Keratinocyte (primary cell): ENCODE results near the gene SYNE4. TPM values are rescaled to one million over a fixed set of nuclear protein-coding genes. Genes with fewer than 3 reads are reported as not detected.

ENCODE experiments used
- DNase-seq: peaks from one replicate; pipeline ENCODE4 v3.0.0-alpha.2; 2011; ENCODE audit warnings: low read depth, missing footprints, low spot score
- FAIRE-seq: peaks from 2 replicates; lab custom pipeline; 2011; peaks lifted over from hg19 to GRCh38; lab: Jason Lieb, UNC
- H2AFZ ChIP-seq: 2 replicates; pipeline ENCODE4 v1.6.0; 2012; ENCODE audit warnings: low read length, control low read depth, inconsistent platforms; ENCODE audit not compliant: control insufficient read depth
- H3K27ac ChIP-seq: 2 replicates; pipeline ENCODE4 v1.5.1; 2011; ENCODE audit warnings: low read length; ENCODE audit not compliant: control insufficient read depth, insufficient read depth
- H3K27me3 ChIP-seq: 3 replicates; pipeline ENCODE4 v1.6.0; 2011; ENCODE audit warnings: low read length; ENCODE audit not compliant: control insufficient read depth, insufficient read depth; ENCODE audit errors: extremely low read depth
- H3K36me3 ChIP-seq, 2 experiments: 2 replicates in 1 of 2; 3 replicates in 1 of 2; pipeline ENCODE4 v1.5.1; 2011; ENCODE audit warnings: low read length in 2 of 2, mild to moderate bottlenecking in 1 of 2; ENCODE audit not compliant: control insufficient read depth in 2 of 2, insufficient read depth in 2 of 2; ENCODE audit errors: extremely low read depth in 1 of 2
- H3K4me1 ChIP-seq: 3 replicates; pipeline ENCODE4 v1.5.1; 2011; ENCODE audit warnings: low read length; ENCODE audit not compliant: control insufficient read depth, insufficient read depth; ENCODE audit errors: extremely low read depth
- H3K4me2 ChIP-seq: 3 replicates; pipeline ENCODE4 v1.6.0; 2011; ENCODE audit warnings: low read depth, low read length; ENCODE audit not compliant: control insufficient read depth, insufficient read depth; ENCODE audit errors: extremely low read depth
- H3K4me3 ChIP-seq, 3 experiments: fragments of 200-600 bp in 1 of 3; sonication (generic) in 1 of 3; 2 replicates in 2 of 3; 3 replicates in 1 of 3; pipeline ENCODE4 v1.5.1; 2011 to 2016; ENCODE audit warnings: low read length in 3 of 3, mild to moderate bottlenecking in 3 of 3, control low read depth in 2 of 3, inconsistent platforms in 1 of 3, low read depth in 1 of 3, mixed read lengths in 1 of 3, mixed run types in 1 of 3, moderate library complexity in 1 of 3; ENCODE audit not compliant: control insufficient read depth in 2 of 3, insufficient read depth in 2 of 3; ENCODE audit errors: extremely low read depth in 1 of 3
- H3K79me2 ChIP-seq: 2 replicates; pipeline ENCODE4 v1.6.0; 2012; ENCODE audit warnings: low read length; ENCODE audit not compliant: control insufficient read depth, insufficient read depth
- H3K9ac ChIP-seq: 3 replicates; pipeline ENCODE4 v1.6.0; 2011; ENCODE audit warnings: low read length; ENCODE audit not compliant: control insufficient read depth, insufficient read depth; ENCODE audit errors: extremely low read depth
- H3K9me1 ChIP-seq: 3 replicates; pipeline ENCODE4 v1.6.0; 2011; ENCODE audit warnings: low read length; ENCODE audit not compliant: control insufficient read depth, insufficient read depth; ENCODE audit errors: extremely low read depth
- H3K9me3 ChIP-seq: 2 replicates; pipeline ENCODE4 v1.5.1; 2012; ENCODE audit warnings: low read depth, low read length; ENCODE audit not compliant: control insufficient read depth
- H4K20me1 ChIP-seq: 3 replicates; pipeline ENCODE4 v1.6.0; 2011; ENCODE audit warnings: low read length; ENCODE audit not compliant: control insufficient read depth, insufficient read depth; ENCODE audit errors: extremely low read depth
- CTCF ChIP-seq, 3 experiments: IDR thresholded peaks in 1 of 3; conservative IDR thresholded peaks in 1 of 3; optimal IDR thresholded peaks in 1 of 3; 2 replicates in 2 of 3; 3 replicates in 1 of 3; pipeline versions ENCODE3 to v1.5.1; 2011; ENCODE audit warnings: low read length in 3 of 3, mild to moderate bottlenecking in 3 of 3, moderate library complexity in 2 of 3, control low read depth in 1 of 3, inconsistent platforms in 1 of 3; ENCODE audit not compliant: insufficient read depth in 2 of 3; ENCODE audit errors: extremely low read depth in 1 of 3
- EZH2 ChIP-seq: IDR thresholded peaks from one replicate; pipeline ENCODE4 v1.6.1; 2012; ENCODE audit warnings: inconsistent platforms, mild to moderate bottlenecking, low read length, moderate library complexity
- dilution Hi-C: fragments of 300-500 bp; cut with MboI; formaldehyde crosslinking; loops from one replicate; pipeline ENCODE4 v1.7.0; 2020; ENCODE audit warnings: low sequenced_read_pairs; ENCODE audit not compliant: extremely low pct_ligation_motif_present
- polyA plus RNA-seq, 5 experiments: library from polyadenylated mRNA; depleted of rRNA in 3 of 5; stranded (reverse) in 3 of 5; stranded (forward) in 1 of 5; unstranded in 1 of 5; fragments of >200 nt; gene quantifications; 1 replicate in 1 of 5; 2 replicates in 3 of 5; 3 replicates in 1 of 5; pipeline versions ENCODE4 v1.2.1 to v1.2.3, GENCODE V29; 2011 to 2012; ENCODE audit warnings: missing spikeins in 2 of 5, low read depth in 1 of 5, low replicate concordance in 1 of 5

Gene SYNE4
- polyA plus RNA-seq, 1 donor (not counting 4 experiments of a cell fraction or from before 2014, with no cell fraction given): 0.28 TPM

- FAIRE-seq (peak; percentile 9), DNase-seq (peak; percentile 32)
- Histone ChIP-seq H4K20me1 (no peaks in the 10 kb centered on the region), H3K4me2 (peak overlapping the region; percentile 32), H3K4me1 (peaks cover 24% of the 10 kb centered on the region), H3K9ac (no peak overlapping the region), H3K79me2 (peaks cover 20% of the 10 kb centered on the region), H3K9me3 (no peaks in the 10 kb centered on the region), H2AFZ (no peak overlapping the region), H3K27ac (peak overlapping the region; percentile 31), H3K36me3 (peaks cover 3 to 4% of the 10 kb centered on the region in 2 experiments), H3K9me1 (no peaks in the 10 kb centered on the region), H3K27me3 (no peaks in the 10 kb centered on the region), H3K4me3 (no peak overlapping the region)
- dilution Hi-C loops: no loop called here
- TF ChIP-seq EZH2 (no peak), CTCF (optimal IDR thresholded peaks at IDR 0.05 in 1 of 3, IDR thresholded peaks at IDR 0.05 in 1 of 3, conservative IDR thresholded peaks at IDR 0.05 in 1 of 3; ENCODE audit: extremely low read depth in 1 of 3, insufficient read depth in 2 of 3, low read length in 3 of 3) (no peak)
Measured at GRCh38 chr19:35992907-35993765, 15.5 kb downstream of the SYNE4 start.

- dilution Hi-C loops: no loop called here
- Histone ChIP-seq H3K9me1 (no peaks in the 10 kb centered on the region), H3K9me3 (no peaks in the 10 kb centered on the region), H4K20me1 (no peaks in the 10 kb centered on the region), H3K9ac (no peak overlapping the region), H3K79me2 (peaks cover 18% of the 10 kb centered on the region), H3K27me3 (no peaks in the 10 kb centered on the region), H3K4me3 (no peak overlapping the region), H2AFZ (no peak overlapping the region), H3K36me3 (peaks cover 0 to 1% of the 10 kb centered on the region in 2 experiments), H3K4me2 (no peak overlapping the region), H3K4me1 (peaks cover 24% of the 10 kb centered on the region), H3K27ac (no peak overlapping the region)
- no peak for FAIRE-seq
- no peak for TF ChIP-seq CTCF (optimal IDR thresholded peaks at IDR 0.05 in 1 of 3, IDR thresholded peaks at IDR 0.05 in 1 of 3, conservative IDR thresholded peaks at IDR 0.05 in 1 of 3; ENCODE audit: extremely low read depth in 1 of 3, insufficient read depth in 2 of 3, low read length in 3 of 3)
- TF ChIP-seq EZH2: no peak
- DNase-seq: no peak
Measured at GRCh38 chr19:35991731-35992450, 16.7 kb downstream of the SYNE4 start.
